GM18519 (cell line): ENCODE data around the gene ASF1B.
"Not testable (repeated sequence)": the region's sequence is repeated elsewhere in the genome, so short reads cannot be mapped to it uniquely, and the experiment has no call there.

Experiments
- ATAC-seq: cut with Tn5 transposase; IDR thresholded peaks from one replicate; pipeline ENCODE4 v1.9.1; 2021; ENCODE audit warnings: mild to moderate bottlenecking, moderate library complexity; ENCODE audit not compliant: unreplicated experiment, low FRiP score

Gene ASF1B

DNA sequence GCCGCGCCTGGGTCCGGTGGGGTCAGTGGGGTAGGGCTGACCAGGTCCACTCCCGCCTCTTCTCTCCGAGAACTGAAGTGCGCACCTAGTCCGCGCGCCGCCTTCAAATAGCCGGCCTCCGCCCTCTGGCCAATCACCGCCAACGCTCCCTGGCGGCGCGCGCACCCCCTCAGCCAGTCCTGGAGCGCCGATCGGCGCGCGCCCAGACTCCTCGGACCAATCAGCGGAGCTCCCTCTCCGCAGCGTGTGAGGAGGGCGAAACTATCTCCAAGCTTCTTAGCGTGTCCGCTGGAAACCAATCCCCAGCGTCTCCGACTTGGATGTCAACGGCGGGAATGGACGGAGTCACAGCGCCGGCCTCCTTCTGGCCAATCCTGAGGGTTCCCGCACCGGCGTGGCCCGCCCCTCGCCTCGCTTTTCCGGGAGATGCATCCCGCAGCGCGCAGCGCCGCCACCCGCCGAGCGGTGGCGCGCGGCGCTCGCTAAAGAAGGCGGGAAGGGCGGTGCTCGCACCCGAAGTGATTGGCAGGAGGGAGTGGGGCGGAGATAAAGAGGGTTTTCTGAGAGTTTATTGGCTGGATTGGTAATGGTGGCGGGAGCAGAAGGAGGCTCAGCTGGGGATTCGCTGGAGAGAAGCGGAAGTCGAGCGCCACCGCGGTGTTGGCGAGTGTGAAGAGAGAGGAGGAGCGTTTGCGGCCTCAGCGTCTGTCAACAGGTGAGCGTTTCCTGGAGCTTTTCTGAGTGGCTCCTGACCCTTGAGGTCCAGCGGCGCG is at the start of gene ASF1B:
TSS of gene ASF1B (minus strand) at position 81 of the 773 bp plus-strand sequence. CDS start 133 bp downstream, outside the sequence.
- peak; percentile 67 for ATAC-seq

DNA sequence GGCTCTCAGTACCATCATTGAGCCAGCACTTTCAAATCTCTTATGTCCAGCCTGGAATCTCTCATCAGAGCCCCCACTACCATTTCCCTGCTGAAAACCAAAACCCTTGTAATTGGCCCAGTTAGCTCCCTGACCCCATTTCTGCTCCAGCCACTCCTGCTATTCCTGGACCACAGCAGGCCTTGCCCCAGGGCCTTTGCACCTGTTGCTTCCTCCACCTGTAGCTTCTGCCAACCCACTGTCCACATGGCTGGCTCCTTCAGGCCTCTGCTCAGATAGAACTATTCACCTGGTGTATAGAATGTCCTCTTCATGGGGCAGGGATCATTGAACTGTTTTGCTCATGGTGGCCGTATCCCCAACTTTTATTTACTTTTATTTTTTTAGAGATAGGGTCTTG is 49.3 kb upstream of the ASF1B start:
- not testable (repeated sequence) for ATAC-seq

DNA sequence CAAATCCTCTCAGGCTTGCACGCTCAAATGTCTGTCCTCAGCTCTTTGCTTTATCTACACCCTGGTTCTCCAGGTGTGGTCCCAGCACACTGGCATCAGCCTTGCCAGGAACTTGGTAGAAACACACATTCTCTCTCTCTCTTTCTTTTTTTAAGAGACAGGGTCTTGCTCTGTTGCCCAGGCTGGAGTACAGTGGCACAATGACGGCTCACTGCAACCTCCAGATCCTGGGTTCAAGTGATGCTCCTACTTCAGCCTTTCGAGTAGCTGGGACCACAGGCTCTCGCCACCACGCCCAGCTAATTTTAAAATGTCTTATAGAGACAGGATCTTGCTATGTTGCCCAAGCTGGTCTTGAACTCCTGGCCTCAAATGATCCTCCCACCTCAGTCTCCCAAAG is 48.8 kb upstream of the ASF1B start:
- ATAC-seq: no peak

DNA sequence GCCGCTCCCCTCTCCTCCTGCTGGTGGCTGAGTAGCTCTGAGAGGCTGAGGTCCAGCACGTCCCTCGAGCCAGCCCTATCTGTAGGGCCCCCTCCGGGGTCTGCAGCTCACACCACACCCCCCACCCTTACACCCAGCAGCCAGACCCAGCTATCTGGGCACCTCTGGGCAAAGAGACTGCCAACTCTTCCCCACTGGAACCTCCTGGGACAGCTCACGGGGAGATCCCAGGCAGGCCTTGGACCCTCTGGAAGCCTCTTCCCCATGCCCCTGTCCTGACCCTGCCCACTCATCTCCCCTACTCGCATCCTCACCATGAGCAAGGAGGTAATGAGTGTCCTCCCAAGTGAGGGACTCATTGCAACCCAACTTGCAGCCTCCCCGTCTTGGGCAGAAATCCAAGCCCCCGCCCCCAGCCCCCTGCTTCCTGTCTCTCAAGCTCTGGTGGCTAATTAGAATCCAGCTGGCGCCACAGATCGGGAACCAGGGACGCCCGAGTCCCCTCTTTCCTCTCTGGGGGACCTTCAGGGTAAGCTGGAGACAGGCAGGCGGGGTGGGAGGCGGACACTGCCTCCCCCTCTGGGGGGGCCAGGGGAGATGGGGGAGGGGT is 47.5 kb upstream of the ASF1B start:
- ATAC-seq: no peak

DNA sequence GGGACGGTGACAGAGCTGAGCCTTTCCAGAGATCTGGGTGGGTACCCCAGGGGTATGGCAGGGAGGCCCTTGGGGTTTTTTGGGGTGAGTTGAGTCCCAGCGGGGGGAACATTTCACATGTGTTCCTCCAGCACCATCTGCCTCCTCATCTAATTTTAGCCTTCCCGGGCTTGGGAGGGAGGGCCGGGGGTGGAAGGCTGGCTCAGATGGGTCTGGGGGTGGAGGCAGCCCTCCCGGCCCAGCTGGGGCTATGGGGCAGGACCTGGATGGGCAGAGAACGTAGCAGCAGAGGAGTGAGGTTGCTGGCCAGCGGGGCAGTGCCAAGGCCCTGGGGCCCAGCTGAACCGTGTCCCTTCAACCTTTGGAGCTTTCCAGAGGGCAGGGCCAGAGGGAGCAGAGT is 46.1 kb upstream of the ASF1B start:
- no peak for ATAC-seq

DNA sequence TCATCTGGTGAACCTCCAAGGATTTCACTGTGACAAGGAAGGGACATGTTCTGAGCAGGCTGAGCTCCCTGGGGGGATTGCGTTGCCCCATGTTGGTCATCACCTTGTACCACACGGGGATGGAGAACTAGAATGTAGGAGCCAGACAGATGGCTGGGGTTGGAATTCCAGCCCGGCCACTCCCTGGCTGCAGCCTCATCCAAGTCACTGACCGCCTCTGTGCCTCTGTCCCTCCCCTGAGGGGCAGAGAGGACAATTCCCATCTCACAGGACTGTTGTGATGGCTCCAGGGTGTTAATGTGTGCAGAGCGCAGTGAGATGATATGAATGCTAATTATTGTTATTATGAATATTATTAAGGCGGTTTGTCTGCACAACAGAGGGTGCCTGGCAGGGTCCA is 45.5 kb upstream of the ASF1B start:
- ATAC-seq: no peak

DNA sequence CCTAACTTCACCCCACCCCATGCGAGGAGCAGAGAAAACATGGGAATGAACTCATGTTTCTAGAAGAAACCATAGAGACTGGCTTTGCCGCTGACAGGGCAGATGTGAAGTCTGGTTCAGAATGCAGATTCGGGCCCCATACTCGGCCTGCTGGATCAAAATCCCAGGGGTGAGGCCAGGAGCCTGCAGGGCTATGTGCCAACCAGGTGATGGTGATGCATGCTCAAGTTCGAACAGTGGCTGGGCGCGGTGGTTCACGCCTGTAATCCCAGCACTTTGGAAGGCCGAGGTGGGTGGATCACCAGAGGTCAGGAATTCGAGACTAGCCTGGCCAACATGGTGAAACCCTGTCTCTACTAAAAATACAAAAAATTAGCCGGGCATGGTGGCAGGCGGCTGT is 44.8 kb upstream of the ASF1B start:
- not testable (repeated sequence) for ATAC-seq

DNA sequence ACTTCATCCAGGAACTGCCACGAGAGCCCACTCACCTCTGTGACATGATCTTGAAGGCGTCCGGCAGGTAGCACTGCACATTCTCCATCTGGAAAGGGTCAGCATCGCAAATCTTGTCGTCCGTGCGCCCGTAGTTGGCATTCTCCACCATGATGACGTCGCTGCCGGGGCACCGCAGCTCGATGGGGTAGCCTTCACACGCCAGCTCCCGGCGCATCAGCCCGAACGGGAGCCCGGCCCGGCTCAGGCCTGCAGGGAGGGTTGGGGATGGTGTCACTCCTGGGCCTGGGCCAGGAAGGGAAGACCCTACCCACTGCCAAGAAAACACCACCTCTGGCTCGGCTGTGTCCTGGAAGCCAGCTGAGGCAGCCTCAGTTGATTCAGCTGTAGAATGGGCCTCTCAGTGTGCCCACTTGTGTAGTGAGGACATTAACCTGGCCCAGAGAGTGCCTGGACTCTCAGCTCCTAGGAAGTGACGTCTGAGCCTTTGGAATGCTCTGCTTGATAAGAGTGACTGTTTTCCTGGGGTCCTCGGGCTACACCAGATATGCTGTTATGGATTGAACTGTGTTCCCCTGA is 41.2 kb upstream of the ASF1B start:
- no peak for ATAC-seq

DNA sequence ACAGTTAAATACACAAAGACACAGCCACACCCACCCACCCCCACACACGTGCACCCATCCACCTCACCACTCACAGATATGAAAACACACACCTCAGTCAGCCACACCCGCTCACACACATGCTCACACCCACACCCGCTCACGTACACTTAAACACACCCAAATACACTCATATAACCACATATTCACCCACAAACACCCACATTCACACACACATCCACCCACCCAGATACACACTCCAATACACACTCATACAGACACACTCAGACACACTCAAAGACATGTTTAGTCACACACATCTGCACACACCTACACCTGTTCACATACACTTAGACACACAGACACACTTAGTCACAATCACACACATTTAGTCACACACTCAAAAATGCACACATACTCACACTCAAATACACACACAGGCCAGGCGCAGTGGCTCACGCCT is 39.0 kb upstream of the ASF1B start:
- no peak for ATAC-seq

DNA sequence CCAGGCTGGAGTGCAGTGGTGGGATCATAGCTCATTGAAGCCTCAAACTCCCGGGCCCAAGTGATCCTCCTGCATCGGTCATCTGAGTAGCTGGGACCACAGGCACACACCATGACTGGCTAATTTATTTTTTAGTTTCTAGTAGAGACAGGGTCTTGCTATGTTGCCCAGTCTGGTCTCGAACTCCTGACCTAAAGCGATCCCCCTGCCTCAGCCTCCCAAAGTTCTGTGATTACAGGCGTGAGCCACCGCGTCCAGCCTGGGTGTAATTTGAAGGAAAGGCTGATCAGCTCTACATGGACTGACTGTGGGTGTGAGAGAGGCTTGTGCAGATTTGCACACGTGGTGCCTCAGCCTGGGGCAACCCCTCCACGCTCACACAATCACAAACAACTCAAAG is 38.5 kb upstream of the ASF1B start:
- ATAC-seq: no peak

DNA sequence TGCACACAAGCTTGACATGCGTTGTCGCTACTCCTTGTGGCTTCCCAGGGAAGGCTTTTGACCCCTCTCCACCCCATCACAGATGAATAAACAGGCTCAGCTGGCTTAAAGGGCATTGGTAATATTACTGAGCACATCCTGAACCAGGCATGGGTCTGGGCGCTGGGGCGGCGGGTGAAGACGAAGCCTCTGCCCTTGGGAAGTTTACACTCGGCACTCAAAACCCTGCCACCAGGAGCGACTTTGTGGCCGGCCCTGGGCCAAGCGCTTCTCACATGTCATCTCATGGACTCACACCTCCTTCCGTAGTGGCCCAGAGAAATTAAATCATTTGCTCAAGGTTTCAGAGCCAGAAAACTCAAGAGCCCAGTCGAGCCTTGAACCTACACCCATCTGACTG is 32.6 kb upstream of the ASF1B start:
- no peak for ATAC-seq

DNA sequence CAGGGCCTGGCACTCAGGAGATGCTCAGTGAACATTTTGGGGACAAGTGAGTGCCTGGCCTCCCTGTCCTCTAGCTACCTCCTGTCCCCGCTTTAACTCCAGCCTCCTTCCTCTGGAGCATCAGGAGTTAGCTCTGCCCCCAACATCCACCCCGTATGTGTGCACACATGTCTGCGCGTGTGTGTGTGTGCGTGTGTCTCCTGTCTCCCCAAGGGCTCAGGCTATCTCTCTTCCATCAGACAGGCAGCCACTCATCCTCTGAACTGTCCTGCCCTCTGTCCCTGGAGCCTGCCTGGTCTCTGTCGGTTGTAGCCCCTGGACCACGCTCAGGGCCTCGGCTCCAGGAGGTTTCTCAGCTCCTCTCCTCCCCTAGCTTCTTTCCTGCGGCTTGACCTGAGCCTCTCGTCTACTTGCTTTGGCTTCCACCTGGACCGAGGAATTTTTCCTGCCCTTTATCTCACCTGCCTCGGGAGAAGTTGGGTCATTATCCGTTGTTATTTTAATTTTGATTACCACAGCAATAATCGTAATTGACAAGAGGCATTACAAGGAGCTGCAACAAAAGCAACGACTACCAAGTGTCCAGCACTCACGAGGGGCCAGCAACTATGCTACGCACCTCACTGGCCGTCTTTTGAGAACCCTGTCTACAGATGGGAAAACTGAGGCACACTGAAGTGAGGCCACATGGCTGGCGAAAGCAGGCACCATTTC is 32.0 kb upstream of the ASF1B start:
- no peak for ATAC-seq

DNA sequence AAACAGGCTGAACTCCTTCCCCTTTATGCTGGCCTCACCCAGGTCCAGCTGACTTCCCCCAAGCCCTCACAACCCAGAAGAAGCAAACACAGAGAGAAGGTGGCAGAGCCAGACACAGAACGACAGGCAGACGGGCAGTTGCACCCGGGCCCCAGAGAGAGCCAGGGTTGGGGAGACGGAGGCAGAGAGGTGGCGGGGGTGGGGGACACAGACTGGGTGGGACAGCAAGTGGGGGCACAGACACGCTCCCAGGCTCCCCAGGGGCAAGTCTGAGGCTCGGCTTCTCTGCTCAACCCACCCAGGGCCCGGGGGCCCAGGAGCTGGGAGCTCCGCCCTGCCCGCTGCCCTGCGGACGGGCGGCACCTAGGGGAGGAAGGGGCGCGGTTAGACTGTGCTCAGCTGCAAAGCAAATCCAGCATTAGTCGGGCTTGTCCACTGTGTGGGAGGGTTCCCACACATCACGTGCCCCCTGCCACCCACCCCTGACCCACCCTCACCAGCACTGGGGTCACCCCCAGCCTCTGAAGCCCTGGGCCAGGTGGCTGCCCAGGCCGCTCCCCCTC is 31.3 kb upstream of the ASF1B start:
- no peak for ATAC-seq

DNA sequence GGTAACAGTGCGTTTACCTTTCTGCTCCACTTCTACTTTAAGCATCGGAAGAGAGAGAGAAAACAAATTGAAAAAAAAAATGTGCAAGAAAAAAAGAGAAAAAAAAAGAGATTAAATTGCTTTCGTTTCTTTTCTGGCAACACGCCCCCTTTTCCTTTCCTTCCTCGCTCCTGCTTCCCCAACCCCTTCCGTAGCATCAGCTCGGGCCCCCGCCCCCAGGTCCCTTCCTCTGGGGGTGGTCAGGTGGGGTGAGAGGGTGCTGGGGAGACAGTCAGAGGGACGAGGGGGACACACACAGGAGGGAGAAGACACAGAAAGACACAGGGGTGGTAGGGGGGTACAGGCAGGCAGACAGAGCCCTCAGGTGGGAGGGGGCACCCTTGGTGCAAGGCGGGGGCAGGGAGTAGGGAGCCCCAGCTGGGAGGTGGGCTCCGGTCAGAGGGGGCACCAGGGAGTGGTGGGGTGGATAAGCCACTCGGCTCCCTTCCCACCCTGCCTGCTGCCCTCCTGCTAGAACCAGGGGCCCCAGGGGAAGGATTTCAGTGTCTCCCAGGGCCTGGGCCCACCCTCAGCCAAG is 30.7 kb upstream of the ASF1B start:
- no peak for ATAC-seq

DNA sequence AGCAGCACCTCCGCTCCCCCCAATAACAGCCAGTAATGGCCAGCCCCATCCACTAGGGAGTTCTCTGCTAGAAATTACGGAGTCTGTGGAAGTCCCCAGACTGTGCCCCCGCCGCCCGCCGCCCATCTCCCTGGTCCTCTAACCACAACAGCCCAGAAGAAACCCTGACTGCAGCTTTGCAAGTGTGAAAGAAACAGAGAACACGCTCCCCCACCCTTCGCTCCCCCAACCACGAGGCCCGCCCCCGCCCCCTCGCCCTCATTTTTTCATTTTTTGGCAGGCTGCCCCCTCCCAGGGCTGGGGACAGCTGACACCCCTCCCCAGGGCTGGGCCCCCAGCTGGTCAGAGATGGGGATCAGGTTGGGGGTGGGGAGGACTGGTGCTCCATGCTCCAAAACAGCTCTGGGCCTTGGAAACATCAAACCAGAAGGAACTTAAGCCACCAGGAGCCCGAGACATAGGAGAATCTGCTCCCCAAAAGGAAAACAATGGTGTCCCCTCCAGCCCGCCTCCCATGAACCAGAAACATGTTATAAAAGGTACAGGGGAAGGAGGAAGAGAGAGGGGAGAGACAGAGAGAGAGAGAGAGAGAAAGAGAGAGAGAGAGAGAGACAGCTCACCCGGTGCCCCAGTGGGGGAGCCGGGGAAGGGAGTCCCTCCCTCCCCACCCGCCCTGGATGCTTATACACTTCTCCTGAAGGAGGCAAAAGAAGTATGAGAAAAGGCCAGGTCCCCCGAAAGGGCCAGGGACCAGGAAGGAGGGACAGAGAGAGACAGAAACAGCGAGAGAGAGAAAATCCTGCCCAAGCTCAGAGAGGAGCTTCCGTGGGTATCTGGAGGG is 29.8 kb upstream of the ASF1B start:
- no peak for ATAC-seq

DNA sequence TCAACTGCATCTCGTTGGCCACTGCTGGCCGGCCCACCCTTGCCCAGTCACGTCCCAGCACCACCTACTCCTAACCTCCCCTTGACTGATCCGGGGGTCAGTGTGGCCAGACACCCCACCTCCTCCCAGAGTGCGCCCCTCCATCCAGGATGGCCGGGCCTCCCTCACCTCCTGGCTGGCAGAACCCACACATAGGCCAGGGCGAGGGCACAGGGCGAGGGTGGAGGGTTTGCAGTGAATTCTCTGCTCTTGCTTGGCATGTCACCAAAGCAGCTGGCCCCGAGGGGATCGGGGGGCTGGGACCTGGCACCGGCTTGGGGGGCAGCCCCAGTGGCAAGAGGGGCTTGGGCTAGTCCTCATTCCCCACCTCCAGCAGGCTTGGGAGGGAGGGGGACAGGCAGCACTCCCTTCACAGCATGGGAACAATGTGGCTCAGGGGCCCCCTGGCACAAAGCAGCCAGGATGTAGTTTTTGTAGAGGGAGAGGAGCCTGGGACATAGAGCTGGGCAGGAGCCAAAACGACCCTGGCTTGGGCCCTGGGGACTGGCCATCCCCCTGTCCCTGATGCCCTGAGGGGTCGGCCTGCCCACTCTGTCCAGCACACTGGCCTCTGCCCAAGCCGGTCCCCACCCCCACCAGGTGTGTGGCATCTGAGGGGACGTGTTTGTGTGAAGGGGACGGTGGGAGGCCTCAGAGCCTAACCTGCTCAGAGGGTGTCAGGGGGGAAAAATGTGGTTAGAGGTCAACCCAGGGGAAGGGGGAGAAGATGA is 28.5 kb upstream of the ASF1B start:
- no peak for ATAC-seq

DNA sequence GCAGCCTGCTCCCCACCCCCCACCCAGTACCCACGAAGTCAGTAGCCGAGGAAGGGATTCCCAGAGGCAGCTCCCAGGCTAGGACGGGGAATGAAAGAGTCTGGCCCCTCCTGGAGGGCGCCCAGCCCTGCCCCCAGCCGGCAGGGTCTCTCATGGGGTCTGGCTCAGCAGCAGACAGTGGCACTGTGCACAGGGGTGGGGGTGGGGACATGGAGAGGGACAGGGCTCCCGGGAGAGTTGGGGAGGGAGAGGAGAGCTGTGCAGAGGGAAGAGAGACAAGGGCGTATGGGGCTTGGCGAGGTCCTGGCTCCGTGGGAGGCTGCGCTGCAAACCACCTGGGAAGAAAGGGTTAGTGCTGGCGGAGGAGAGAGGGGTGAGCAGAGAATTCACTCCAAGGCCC is 27.7 kb upstream of the ASF1B start:
- no peak for ATAC-seq

DNA sequence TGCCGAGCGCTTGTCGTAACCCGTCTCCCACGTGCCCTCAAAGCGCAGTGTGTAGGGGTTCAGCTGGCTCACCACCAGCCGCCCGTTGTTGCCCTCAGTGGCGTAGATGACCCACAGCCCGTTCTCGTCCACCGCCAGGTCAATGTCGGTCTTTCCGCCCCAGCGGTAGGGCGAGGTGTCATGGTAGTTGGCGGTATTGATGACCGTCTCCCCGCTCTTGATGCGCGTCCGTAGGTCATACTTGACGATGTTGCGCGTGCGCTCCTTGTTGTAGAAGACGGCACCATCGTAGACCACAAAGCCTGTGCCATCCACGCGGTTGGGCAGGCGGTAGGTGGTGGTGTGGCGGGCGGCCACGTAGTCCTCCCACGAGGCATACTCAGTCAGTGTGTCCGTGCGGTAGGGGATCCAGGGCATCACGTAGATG is 26.5 kb upstream of the ASF1B start:
- ATAC-seq: no peak

DNA sequence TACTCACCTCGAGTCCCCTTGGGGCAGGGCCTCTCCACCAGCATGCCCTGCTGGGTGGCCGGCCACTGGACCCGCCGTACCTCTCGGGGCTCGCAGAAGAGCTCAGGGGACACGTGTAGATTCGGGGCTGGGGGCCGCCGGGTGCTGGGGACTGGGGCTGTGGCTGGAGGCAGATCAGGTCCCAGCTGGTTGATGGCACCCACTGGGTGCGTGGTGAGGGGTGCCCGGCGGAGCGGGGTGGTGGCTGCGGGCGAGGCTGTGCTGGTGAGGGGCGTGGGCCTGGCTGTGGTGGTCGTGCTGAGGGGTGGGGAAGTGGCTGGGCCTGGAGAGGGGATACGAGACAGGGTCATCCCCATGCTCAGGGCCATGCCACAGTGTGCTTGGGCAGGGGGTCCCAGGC is 24.9 kb upstream of the ASF1B start:
- ATAC-seq: no peak
